ENCODE measurements around the gene TLCD4. TPM values are rescaled to one million over a fixed set of nuclear protein-coding genes. Genes with fewer than 3 reads are reported as not detected.
"Not testable (repeated sequence)": the region's sequence is repeated elsewhere in the genome, so short reads cannot be mapped to it uniquely, and the experiment has no call there.

The TLCD4 gene
- total RNA-seq, 1 experiment from 2014 or later, result 15.8 TPM

- DNase-seq (ENCODE audit: low spot score), result no peak
These were observed 36.9 kb downstream of the TLCD4 start for GRCh38 chr1:95154096-95154495.

- DNase-seq (ENCODE audit: low spot score), result not testable (repeated sequence)
These were observed 48.4 kb downstream of the TLCD4 start for GRCh38 chr1:95165569-95165968.

Other genes starting within 250 kb of the TLCD4 start
- 227 and 277 TPM in 2 replicates for gene CNN3, start 190.2 kb upstream of the TLCD4 start, total RNA-seq (2014; rRNA removed; shearing (Covaris generic))
- gene ALG14, start 44.4 kb upstream of the TLCD4 start, total RNA-seq (2014; rRNA removed; shearing (Covaris generic)), result 3.3 and 4.8 TPM in 2 replicates
- gene RWDD3, start 116.9 kb downstream of the TLCD4 start, total RNA-seq (2014; rRNA removed; shearing (Covaris generic)), result 9.0 and 18.4 TPM in 2 replicates